Keratinocyte (primary cell): Measurements from ENCODE around the gene COL8A1.

Experiments
- CTCF ChIP-seq, 3 experiments: IDR thresholded peaks in 1 of 3; conservative IDR thresholded peaks in 1 of 3; optimal IDR thresholded peaks in 1 of 3; 2 replicates in 2 of 3; 3 replicates in 1 of 3; pipeline versions ENCODE3 to v1.5.1; 2011; ENCODE audit warnings: low read length in 3 of 3, mild to moderate bottlenecking in 3 of 3, moderate library complexity in 2 of 3, control low read depth in 1 of 3, inconsistent platforms in 1 of 3; ENCODE audit not compliant: insufficient read depth in 2 of 3; ENCODE audit errors: extremely low read depth in 1 of 3
- EZH2 ChIP-seq: IDR thresholded peaks from one replicate; pipeline ENCODE4 v1.6.1; 2012; ENCODE audit warnings: inconsistent platforms, mild to moderate bottlenecking, low read length, moderate library complexity

- no peak for TF ChIP-seq CTCF (optimal IDR thresholded peaks at IDR 0.05 in 1 of 3, IDR thresholded peaks at IDR 0.05 in 1 of 3, conservative IDR thresholded peaks at IDR 0.05 in 1 of 3; ENCODE audit: extremely low read depth in 1 of 3, insufficient read depth in 2 of 3, low read length in 3 of 3)
- no peak for TF ChIP-seq EZH2
These were observed 55.2 kb downstream of the COL8A1 start for GRCh38 chr3:99693636-99694035.
